ENCODE data around the gene FRAT1.

FRAT1 gene

GRCh38 chr10:97318772-97319651, at the start of gene FRAT1:
Gene FRAT1, plus strand, starts transcription at chr10:97319271. Its CDS starts 183 bp downstream, at chr10:97319454.
- H3K4me1 ChIP-seq (ENCODE audit: control insufficient read depth, insufficient read depth, low read length) = no peaks in the 10 kb centered on the region; the same call in 1 of the 2 replicates
- CTCF ChIA-PET = interaction anchor here (0.6 to 1.9 kb wide), 5 partner anchors 9 to 128 kb away, joined by 3 to 18 read pairs (median 4); no protein-coding TSS in a partner anchor
- POLR2A ChIA-PET = interaction anchor here (0.6 to 2.6 kb wide), 6 partner anchors 9 to 82 kb away, joined by 3 to 27 read pairs (median 6); partner anchors contain the start of genes ARHGAP19 and FRAT2
- H3K4me3 ChIP-seq (ENCODE audit: low read depth, low read length) = peak within 1 kb of the TSS; percentile 57
- no peaks in the 10 kb centered on the region for H3K36me3 ChIP-seq (ENCODE audit: control insufficient read depth in 2 of 2, insufficient read depth in 1 of 2, low read length in 2 of 2)
- no peaks in the 10 kb centered on the region for H3K9me3 ChIP-seq (ENCODE audit: control insufficient read depth, insufficient read depth, low read depth, low read length)
- peak within 1 kb of the TSS; percentile 100 for H3K27ac ChIP-seq (ENCODE audit: extremely low read depth, low read depth, low read length)
- TF ChIP-seq KLF8 (tag by site-specific recombination; IDR thresholded peaks at IDR 0.05) (peak; percentile 93), ZNF768 (tag by site-specific recombination; IDR thresholded peaks at IDR 0.05) (no peak), ZNF157 (tag by site-specific recombination; IDR thresholded peaks at IDR 0.05) (no peak), ZNF488 (tag by site-specific recombination; IDR thresholded peaks at IDR 0.05) (no peak), TRIM28 (IDR thresholded peaks at IDR 0.05; ENCODE audit: borderline replicate concordance, low read length) (no peak), KLF16 (tag by site-specific recombination; IDR thresholded peaks at IDR 0.05) (peak; percentile 94), SP3 (tag by site-specific recombination; IDR thresholded peaks at IDR 0.05) (peak; percentile 74), TSHZ1 (tag by site-specific recombination; IDR thresholded peaks at IDR 0.05; ENCODE audit: borderline replicate concordance) (0 out of 2 replicates have a peak, but pooled peaks have one; percentile 68), ZNF530 (tag by site-specific recombination; IDR thresholded peaks at IDR 0.05; ENCODE audit: low read depth) (no peak), ZNF354C (tag by site-specific recombination; IDR thresholded peaks at IDR 0.05; ENCODE audit: borderline replicate concordance, low read depth) (no peak), ELK4 (IDR thresholded peaks at IDR 0.05; ENCODE audit: borderline replicate concordance, low read depth, low read length) (no peak), PRDM10 (tag by site-specific recombination; IDR thresholded peaks at IDR 0.05) (peak; percentile 100), KLF17 (tag by site-specific recombination; IDR thresholded peaks at IDR 0.05) (peak; percentile 97), ZNF416 (tag by site-specific recombination; IDR thresholded peaks at IDR 0.05) (no peak), ZNF426 (tag by site-specific recombination; IDR thresholded peaks at IDR 0.05) (no peak), BCL11B (tag by site-specific recombination; IDR thresholded peaks at IDR 0.05; ENCODE audit: low read depth) (no peak), ZNF701 (tag by site-specific recombination; IDR thresholded peaks at IDR 0.05) (no peak), ZNF513 (tag by site-specific recombination; IDR thresholded peaks at IDR 0.05) (peak; percentile 97), ZNF114 (tag by site-specific recombination; IDR thresholded peaks at IDR 0.05) (no peak), SCRT1 (tag by site-specific recombination; IDR thresholded peaks at IDR 0.05; ENCODE audit: borderline replicate concordance) (no peak), ZNF549 (tag by site-specific recombination; IDR thresholded peaks at IDR 0.05) (no peak), ZNF473 (tag by site-specific recombination; IDR thresholded peaks at IDR 0.05) (no peak), ZNF366 (tag by site-specific recombination; conservative IDR thresholded peaks at IDR 0.05) (peak; percentile 76), ZNF623 (tag by site-specific recombination; IDR thresholded peaks at IDR 0.05) (no peak), ZNF596 (tag by site-specific recombination; IDR thresholded peaks at IDR 0.05) (no peak; the same call in 1 of the 2 replicates)
